Activated CD4-positive, alpha-beta T cell treated with anti-CD3 and anti-CD28 coated beads, Interleukin-2, amount 50 U/mL, for 1 hour (primary cell): ENCODE data around the gene R3HDM2.
"Not testable (repeated sequence)": the region's sequence is repeated elsewhere in the genome, so short reads cannot be mapped to it uniquely, and the experiment has no call there.

Experiments
- DNase-seq: peaks from one replicate; pipeline ENCODE4 v3.0.0-alpha.2; 2020

Gene R3HDM2

DNA sequence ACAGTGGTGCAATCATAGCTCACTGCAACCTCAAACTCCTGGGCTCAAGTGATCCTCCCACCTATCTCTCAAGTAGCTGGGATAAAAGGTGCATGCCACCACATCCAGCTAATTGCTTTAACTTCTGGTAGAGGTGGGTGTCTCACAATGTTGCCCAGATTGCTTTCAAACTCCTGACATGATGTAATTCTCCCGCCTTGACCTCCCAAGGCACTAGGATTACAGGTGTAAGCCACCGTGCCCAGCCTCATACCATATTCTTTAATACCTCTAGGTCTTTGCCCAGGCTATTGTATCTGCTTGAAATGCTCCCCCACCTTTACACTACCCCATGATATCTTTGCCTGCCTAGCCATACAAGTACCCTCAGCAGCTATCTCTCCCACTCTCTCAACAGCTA is 11.3 kb downstream of the R3HDM2 start:
- no peak for DNase-seq

GRCh38 chr12:57418255-57418654 is 12.6 kb downstream of the R3HDM2 start:
- DNase-seq = no peak

- no peak for DNase-seq
Observed at GRCh38 chr12:57416039-57416996, 14.5 kb downstream of the R3HDM2 start.

DNA sequence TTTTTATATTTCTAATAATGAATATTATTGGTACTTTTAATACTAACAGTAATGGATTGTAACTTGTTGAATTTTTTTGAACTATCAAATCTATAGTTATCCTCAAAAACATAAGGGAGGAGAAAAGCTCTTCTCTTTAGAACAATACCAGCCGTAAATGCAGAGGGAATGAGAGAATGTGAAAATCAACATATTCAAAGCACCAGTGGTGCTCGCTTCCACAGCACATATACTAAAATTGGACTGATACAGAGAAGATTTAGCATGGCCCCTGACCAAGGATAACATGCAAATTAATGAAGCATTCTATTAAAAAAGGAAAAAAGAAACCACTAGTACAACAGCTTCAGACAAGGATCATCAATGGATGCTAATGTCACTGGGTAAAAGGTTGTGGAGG is 15.8 kb downstream of the R3HDM2 start:
- no peak for DNase-seq

- DNase-seq = not testable (repeated sequence)
Observed at GRCh38 chr12:57414160-57414559, 16.7 kb downstream of the R3HDM2 start.

GRCh38 chr12:57410534-57410933 is 20.3 kb downstream of the R3HDM2 start:
- DNase-seq = no peak

GRCh38 chr12:57404966-57405640 is 25.7 kb downstream of the R3HDM2 start:
- DNase-seq = no peak

DNA sequence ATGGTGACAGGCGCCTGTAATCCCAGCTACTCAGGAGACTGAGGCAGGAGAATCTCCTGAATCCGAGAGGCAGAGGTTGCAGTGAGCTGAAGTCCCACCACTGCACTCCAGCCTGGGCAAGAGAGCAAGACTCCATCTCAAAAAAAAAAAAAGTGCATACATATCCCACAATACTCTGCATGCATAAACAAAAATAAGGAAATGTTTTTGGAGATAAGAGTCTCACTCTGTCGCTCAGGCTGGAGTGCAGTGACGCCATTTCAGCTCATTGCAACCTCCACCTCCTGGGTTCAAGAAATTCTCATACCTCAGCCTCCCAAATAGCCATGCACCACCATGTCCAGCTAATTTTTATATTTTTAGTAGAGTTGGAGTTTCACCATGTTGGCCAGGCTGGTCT is 28.7 kb downstream of the R3HDM2 start:
- not testable (repeated sequence) for DNase-seq

DNA sequence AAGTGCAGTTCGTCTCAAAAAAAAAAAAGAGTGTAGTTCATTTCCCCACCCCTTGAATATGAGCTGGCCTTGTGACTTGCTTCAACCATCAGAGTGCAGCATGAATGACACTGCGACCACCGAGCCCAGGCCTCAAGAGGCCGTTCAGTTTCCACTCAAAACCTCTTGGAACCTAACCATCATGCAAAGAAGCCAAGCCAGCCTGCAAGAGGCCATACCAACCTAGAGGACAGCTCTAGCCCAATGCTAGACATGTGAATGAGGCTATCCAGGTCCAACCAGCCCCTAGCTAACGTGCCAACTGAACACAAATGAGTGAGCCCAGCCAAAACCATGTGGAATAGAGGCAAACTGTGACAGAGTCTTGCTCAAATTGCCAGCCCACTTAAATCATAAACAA is 29.7 kb downstream of the R3HDM2 start:
- DNase-seq = no peak

- not testable (repeated sequence) for DNase-seq
Observed at GRCh38 chr12:57399718-57400463, 31.0 kb downstream of the R3HDM2 start.

GRCh38 chr12:57397441-57397840 is 33.4 kb downstream of the R3HDM2 start:
- no peak for DNase-seq

- no peak for DNase-seq
Observed at GRCh38 chr12:57395121-57395520, 35.7 kb downstream of the R3HDM2 start.

DNA sequence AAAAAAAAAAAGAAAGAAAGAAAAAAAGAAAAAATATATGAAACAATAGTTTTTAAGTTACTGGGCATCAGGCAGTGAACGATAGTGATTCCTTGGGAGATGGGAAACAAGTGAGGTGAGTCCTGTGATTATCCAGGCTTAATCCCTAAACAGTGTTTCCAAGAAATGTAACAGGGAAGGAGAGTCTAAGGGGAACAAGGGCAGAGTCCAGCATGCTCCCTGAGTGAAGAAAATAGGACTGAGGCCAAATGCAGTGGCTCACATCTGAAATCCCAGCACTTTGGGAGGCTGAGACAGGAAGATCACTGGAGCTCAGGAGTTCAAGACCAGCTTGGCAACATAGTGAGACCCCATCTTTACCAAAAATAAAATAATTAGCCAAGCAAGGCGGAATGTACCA is 40.7 kb downstream of the R3HDM2 start:
- DNase-seq = no peak

DNA sequence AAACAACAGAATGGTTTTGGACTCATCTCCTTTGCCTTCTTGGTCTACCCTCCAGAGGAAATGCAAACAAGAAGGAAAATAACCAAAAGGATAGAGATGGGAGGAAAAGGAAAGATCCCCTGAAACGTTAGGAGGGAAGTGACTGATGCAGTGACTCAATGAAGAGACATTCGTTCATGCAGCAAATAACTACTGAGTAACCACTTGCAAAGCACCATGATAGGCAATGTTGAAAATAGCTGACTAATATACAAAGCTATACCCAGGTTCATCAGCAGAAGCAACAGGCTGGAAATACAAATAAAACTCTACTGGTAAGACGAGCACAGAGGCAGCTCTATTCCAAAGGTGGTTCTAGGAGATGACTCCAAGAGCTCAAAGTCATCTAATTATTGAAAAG is 41.8 kb downstream of the R3HDM2 start:
- DNase-seq = no peak

- no peak for DNase-seq
Observed at GRCh38 chr12:57388425-57388824, 42.4 kb downstream of the R3HDM2 start.

GRCh38 chr12:57386187-57386720 is 44.6 kb downstream of the R3HDM2 start:
- DNase-seq = no peak

- no peak for DNase-seq
Observed at GRCh38 chr12:57385586-57385985, 45.3 kb downstream of the R3HDM2 start.

- no peak for DNase-seq
Observed at GRCh38 chr12:57384478-57384877, 46.4 kb downstream of the R3HDM2 start.

DNA sequence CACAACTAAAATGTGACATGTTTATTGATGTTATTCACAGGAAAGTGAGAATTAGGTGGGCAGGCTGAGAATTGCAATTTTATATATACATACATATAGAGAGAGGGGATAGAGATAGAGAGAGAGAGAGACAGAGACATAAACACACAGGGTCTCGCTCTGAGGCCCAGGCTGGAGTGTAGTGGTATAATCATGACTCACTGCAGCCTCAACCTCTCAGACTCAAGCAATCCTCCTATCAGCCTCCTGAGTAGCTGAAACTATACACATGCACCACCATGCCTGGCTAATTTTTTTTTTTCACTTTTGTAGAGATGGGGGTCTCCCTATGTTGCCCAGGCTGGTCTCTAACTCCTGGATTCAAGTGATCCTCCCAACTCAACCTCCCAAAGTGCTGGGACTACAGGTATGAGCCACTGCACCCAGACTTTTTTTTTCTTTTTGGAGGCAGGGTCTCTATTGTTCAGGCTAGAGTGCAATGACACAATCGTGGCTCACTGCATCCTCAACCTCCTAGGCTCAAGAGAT is 49.1 kb downstream of the R3HDM2 start:
- no peak for DNase-seq

DNA sequence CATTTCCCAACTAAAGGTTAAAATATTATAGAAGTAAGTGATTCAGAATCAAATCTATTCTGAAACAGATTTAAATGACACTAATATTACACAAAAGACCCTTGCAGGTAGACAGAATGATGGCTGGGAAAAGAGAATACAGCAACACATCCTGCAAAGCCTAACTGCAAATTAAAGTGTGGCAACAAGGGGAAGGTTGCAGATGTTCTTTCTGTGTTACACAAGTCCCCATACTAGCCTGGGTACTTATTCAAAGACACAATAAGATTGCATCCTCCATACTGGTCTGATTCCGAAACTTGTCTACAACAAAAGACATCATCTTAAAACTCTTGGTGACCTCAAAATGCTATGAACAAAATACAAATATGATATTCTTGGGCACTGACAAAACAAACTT is 50.5 kb downstream of the R3HDM2 start:
- DNase-seq = no peak

- DNase-seq = no peak
Observed at GRCh38 chr12:57377103-57377840, 53.6 kb downstream of the R3HDM2 start.

DNA sequence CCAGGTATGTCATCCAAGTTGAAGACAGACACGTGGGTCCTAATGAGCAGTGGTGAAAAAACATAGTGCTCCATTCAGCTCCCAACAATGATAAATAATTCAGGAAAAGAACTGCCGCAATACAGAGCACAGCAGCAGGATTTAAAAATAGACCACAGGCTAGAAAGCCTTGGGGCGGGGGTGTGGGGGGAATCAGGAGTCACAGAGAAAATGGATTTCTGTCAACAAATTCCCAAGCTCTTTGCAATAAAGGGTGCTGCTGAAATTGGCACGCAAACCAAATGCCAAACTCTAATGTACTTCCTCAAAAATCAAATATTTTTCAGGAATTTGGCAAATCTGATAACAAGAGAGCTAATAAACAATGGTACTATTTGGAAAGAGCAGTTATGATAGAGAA is 58.6 kb downstream of the R3HDM2 start:
- DNase-seq = no peak
